Heart left ventricle (tissue), 13 donors: ENCODE measurements around the gene CGAS.

Experiments
- POLR2A ChIP-seq, 2 donors: fragments of 450-650 bp; IDR thresholded peaks; one replicate each; pipeline ENCODE4 v1.6.1; 2017; ENCODE audit warnings: antibody characterized with exemption in 2 of 2, mild to moderate bottlenecking in 2 of 2, moderate library complexity in 2 of 2
- TF ChIP-seq, protein P1 (sequence below), 12 donors: fragments of 200-600 bp; sonication (generic) in 4 of 12; IDR thresholded peaks; one replicate each; pipeline versions ENCODE4 v1.5.0 to v1.8.0; 2018 to 2022; ENCODE audit warnings: antibody characterized with exemption in 12 of 12, mild to moderate bottlenecking in 5 of 12
- donor health status: ischemic (EF 13 %, LVEDD 7.1; RV severe dilation, severe dysfunction).
- donor health status: DM: no; HTN: yes; CAD: no.
- donor health status: DM: no; HTN: no; CAD: no.
- donor health status: ischemic (EF 25% LVEDD 6.9; RV normal size, moderate dysfunction).
- donor health status: ischemic (EF 25% LVEDD 5.7; RV mildly dilated, moderate dysfunction).
- donor health status: ischemic (EF 35%, LVEDD 5.7; RV mildly dilated, moderate dysfunction).
- donor health status: nonischemic (EF 11% LVEDD 7.7; RV severe dilation, severe dysfunction).
- donor health status: DM: yes; HTN: yes; CAD: no.
- donor health status: PGD.
- donor health status: ischemic (EF 29% LVEDD 5.4; RV normal size, mild dysfunction).
- donor health status: nonischemic (EF 23%, LVEDD 6.1; RV moderate dilation, normal function).

DNA sequence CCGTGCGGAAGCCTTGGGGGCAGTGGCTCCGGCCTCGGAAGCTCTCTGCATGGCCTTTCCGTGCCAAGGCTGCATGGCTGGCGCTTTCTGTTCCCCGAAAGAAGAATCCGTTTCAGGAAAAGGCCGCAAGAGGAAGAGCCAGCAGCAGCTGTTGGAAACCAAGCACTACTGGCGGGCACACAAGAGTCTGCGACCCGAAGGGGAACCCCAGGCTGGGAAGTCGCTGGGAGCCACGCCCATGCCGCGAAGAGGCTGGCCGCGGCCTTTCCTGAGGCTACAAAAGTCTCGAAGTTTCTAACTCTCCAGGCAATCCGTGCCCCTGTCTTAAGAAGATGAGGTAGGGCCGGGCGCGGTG lies at the start of gene CGAS:
- TF ChIP-seq, protein P1, sequence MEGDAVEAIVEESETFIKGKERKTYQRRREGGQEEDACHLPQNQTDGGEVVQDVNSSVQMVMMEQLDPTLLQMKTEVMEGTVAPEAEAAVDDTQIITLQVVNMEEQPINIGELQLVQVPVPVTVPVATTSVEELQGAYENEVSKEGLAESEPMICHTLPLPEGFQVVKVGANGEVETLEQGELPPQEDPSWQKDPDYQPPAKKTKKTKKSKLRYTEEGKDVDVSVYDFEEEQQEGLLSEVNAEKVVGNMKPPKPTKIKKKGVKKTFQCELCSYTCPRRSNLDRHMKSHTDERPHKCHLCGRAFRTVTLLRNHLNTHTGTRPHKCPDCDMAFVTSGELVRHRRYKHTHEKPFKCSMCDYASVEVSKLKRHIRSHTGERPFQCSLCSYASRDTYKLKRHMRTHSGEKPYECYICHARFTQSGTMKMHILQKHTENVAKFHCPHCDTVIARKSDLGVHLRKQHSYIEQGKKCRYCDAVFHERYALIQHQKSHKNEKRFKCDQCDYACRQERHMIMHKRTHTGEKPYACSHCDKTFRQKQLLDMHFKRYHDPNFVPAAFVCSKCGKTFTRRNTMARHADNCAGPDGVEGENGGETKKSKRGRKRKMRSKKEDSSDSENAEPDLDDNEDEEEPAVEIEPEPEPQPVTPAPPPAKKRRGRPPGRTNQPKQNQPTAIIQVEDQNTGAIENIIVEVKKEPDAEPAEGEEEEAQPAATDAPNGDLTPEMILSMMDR (IDR thresholded peaks at IDR 0.05) = no peak
- peak in 1 of 2 donors; percentile 42 for TF ChIP-seq POLR2A (IDR thresholded peaks at IDR 0.05)
